GM21723 (cell line): ENCODE data around the gene ATP1B3.
"Not testable (repeated sequence)": the region's sequence is repeated elsewhere in the genome, so short reads cannot be mapped to it uniquely, and the experiment has no call there.

ENCODE experiments used
- ATAC-seq: cut with Tn5 transposase; IDR thresholded peaks from one replicate; pipeline ENCODE4 v1.9.1; 2021; ENCODE audit warnings: mild to moderate bottlenecking, moderate library complexity; ENCODE audit not compliant: unreplicated experiment

ATP1B3 gene

GRCh38 chr3:141901914-141902313 lies 25.5 kb downstream of the ATP1B3 start:
- no peak for ATAC-seq

GRCh38 chr3:141904203-141904602 lies 27.8 kb downstream of the ATP1B3 start:
- no peak for ATAC-seq

GRCh38 chr3:141905129-141905528 lies 28.7 kb downstream of the ATP1B3 start:
- no peak for ATAC-seq

GRCh38 chr3:141909408-141909807 lies 33.0 kb downstream of the ATP1B3 start:
- no peak for ATAC-seq

GRCh38 chr3:141909986-141910385 lies 33.5 kb downstream of the ATP1B3 start:
- ATAC-seq = not testable (repeated sequence)

- ATAC-seq = peak; percentile 81
Observed at GRCh38 chr3:141913150-141913811, 36.8 kb downstream of the ATP1B3 start.

- ATAC-seq = no peak
Observed at GRCh38 chr3:141914311-141914710, 37.9 kb downstream of the ATP1B3 start.

- ATAC-seq = no peak
Observed at GRCh38 chr3:141915016-141915415, 38.6 kb downstream of the ATP1B3 start.

GRCh38 chr3:141915766-141916165 lies 39.3 kb downstream of the ATP1B3 start:
- no peak for ATAC-seq

- no peak for ATAC-seq
Observed at GRCh38 chr3:141920701-141921100, 44.3 kb downstream of the ATP1B3 start.

- ATAC-seq = no peak
Observed at GRCh38 chr3:141921316-141921715, 44.9 kb downstream of the ATP1B3 start.

- not testable (repeated sequence) for ATAC-seq
Observed at GRCh38 chr3:141925677-141926076, 49.2 kb downstream of the ATP1B3 start.

GRCh38 chr3:141926929-141927328 lies 50.5 kb downstream of the ATP1B3 start:
- no peak for ATAC-seq

GRCh38 chr3:141928631-141929270 lies 52.3 kb downstream of the ATP1B3 start:
- no peak for ATAC-seq

GRCh38 chr3:141929341-141929995 lies 53.0 kb downstream of the ATP1B3 start:
- ATAC-seq = no peak

GRCh38 chr3:141930801-141931200 lies 54.4 kb downstream of the ATP1B3 start:
- no peak for ATAC-seq

- no peak for ATAC-seq
Observed at GRCh38 chr3:141933421-141934300, 57.2 kb downstream of the ATP1B3 start.

- ATAC-seq = no peak
Observed at GRCh38 chr3:141934354-141934753, 57.9 kb downstream of the ATP1B3 start.

- no peak for ATAC-seq
Observed at GRCh38 chr3:141938011-141938500, 61.6 kb downstream of the ATP1B3 start.

GRCh38 chr3:141939759-141940158 lies 63.3 kb downstream of the ATP1B3 start:
- ATAC-seq = no peak

- no peak for ATAC-seq
Observed at GRCh38 chr3:141940194-141940776, 63.8 kb downstream of the ATP1B3 start.
